Central memory CD8-positive, alpha-beta T cell (primary cell): ENCODE results near the gene HS3ST3A1.
"Not testable (repeated sequence)": the region's sequence is repeated elsewhere in the genome, so short reads cannot be mapped to it uniquely, and the experiment has no call there.

Experiments used
- ATAC-seq: fragments of 150-1000 bp; cut with Tn5 transposase; replicated peaks from 2 replicates; pipeline ENCODE4 v1.10.0; 2022; ENCODE audit warnings: mild to moderate bottlenecking, moderate FRiP score, moderate number of reproducible peaks; ENCODE audit not compliant: poor library complexity, severe bottlenecking; ENCODE audit errors: extremely low read depth
- DNase-seq, 2 donors: peaks; one replicate each; pipeline ENCODE4 v3.0.0; 2021; ENCODE audit warnings: low spot score in 2 of 2
- H3K27ac Mint-ChIP-seq: one replicate; pipeline ENCODE4 v1.8.0; 2022; ENCODE audit warnings: low read depth, mild to moderate bottlenecking, moderate library complexity, mixed read lengths
- H3K27me3 Mint-ChIP-seq: one replicate; pipeline ENCODE4 v1.8.0; 2022; ENCODE audit warnings: mixed read lengths
- H3K36me3 Mint-ChIP-seq: one replicate; pipeline ENCODE4 v1.8.0; 2022; ENCODE audit warnings: mild to moderate bottlenecking, moderate library complexity, mixed read lengths; ENCODE audit not compliant: insufficient read depth
- H3K4me1 Mint-ChIP-seq: one replicate; pipeline ENCODE4 v1.8.0; 2022; ENCODE audit warnings: mixed read lengths
- H3K4me3 Mint-ChIP-seq: one replicate; pipeline ENCODE4 v1.8.0; 2022; ENCODE audit warnings: mild to moderate bottlenecking, moderate library complexity, mixed read lengths
- H3K9me3 Mint-ChIP-seq: one replicate; pipeline ENCODE4 v1.8.0; 2022; ENCODE audit warnings: mixed read lengths

The HS3ST3A1 gene

GRCh38 chr17:13510062-13510461 lies 91.7 kb downstream of the HS3ST3A1 start:
- no peak overlapping the region for H3K4me3 Mint-ChIP-seq
- peaks cover 15% of the 10 kb centered on the region for H3K27me3 Mint-ChIP-seq

GRCh38 chr17:13509527-13509926 lies 92.2 kb downstream of the HS3ST3A1 start:
- ATAC-seq (no peak), DNase-seq (no peak)
- Mint-ChIP-seq H3K9me3 (no peaks in the 10 kb centered on the region), H3K4me1 (no peaks in the 10 kb centered on the region), H3K27ac (no peak overlapping the region), H3K36me3 (peaks cover 2% of the 10 kb centered on the region), H3K4me3 (no peak overlapping the region), H3K27me3 (peaks cover 19% of the 10 kb centered on the region)

More at GRCh38 chr17:13510062-13510461, 91.7 kb downstream of the HS3ST3A1 start:
- Mint-ChIP-seq H3K36me3 (peaks cover 2% of the 10 kb centered on the region), H3K27ac (no peak overlapping the region), H3K9me3 (no peaks in the 10 kb centered on the region), H3K4me1 (no peaks in the 10 kb centered on the region)
- ATAC-seq (no peak), DNase-seq (no peak)

- no peak for ATAC-seq
- no peak for DNase-seq
- Mint-ChIP-seq H3K27me3 (peaks cover 19% of the 10 kb centered on the region), H3K36me3 (peaks cover 2% of the 10 kb centered on the region), H3K4me1 (no peaks in the 10 kb centered on the region), H3K9me3 (no peaks in the 10 kb centered on the region), H3K4me3 (no peak overlapping the region), H3K27ac (no peak overlapping the region)
These were observed 92.8 kb downstream of the HS3ST3A1 start for GRCh38 chr17:13508896-13509295.

GRCh38 chr17:13503526-13503925 lies 98.2 kb downstream of the HS3ST3A1 start:
- Mint-ChIP-seq H3K27ac (no peak overlapping the region), H3K27me3 (peaks cover 20% of the 10 kb centered on the region), H3K9me3 (no peaks in the 10 kb centered on the region), H3K4me1 (no peaks in the 10 kb centered on the region), H3K4me3 (no peak overlapping the region), H3K36me3 (peaks cover 2% of the 10 kb centered on the region)
- ATAC-seq (no peak), DNase-seq (no peak)

GRCh38 chr17:13502263-13502662 lies 99.5 kb downstream of the HS3ST3A1 start:
- ATAC-seq = no peak
- peaks cover 20% of the 10 kb centered on the region for H3K27me3 Mint-ChIP-seq
- peaks cover 2% of the 10 kb centered on the region for H3K36me3 Mint-ChIP-seq
- DNase-seq = no peak
- no peaks in the 10 kb centered on the region for H3K4me1 Mint-ChIP-seq
- H3K4me3 Mint-ChIP-seq = no peak overlapping the region
- H3K9me3 Mint-ChIP-seq = no peaks in the 10 kb centered on the region
- no peak overlapping the region for H3K27ac Mint-ChIP-seq

GRCh38 chr17:13500947-13501346 lies 100.8 kb downstream of the HS3ST3A1 start:
- Mint-ChIP-seq H3K27ac (no peak overlapping the region), H3K4me3 (no peak overlapping the region), H3K4me1 (no peaks in the 10 kb centered on the region), H3K36me3 (peaks cover 2% of the 10 kb centered on the region), H3K9me3 (no peaks in the 10 kb centered on the region), H3K27me3 (peaks cover 20% of the 10 kb centered on the region)
- no peak for DNase-seq
- ATAC-seq = no peak

GRCh38 chr17:13498184-13498583 lies 103.5 kb downstream of the HS3ST3A1 start:
- H3K27me3 Mint-ChIP-seq = peaks cover 12% of the 10 kb centered on the region
- no peak overlapping the region for H3K27ac Mint-ChIP-seq
- H3K4me3 Mint-ChIP-seq = no peak overlapping the region

GRCh38 chr17:13496553-13497056 lies 105.1 kb downstream of the HS3ST3A1 start:
- not testable (repeated sequence) for H3K4me3 Mint-ChIP-seq, ATAC-seq, H3K36me3 Mint-ChIP-seq, DNase-seq, H3K4me1 Mint-ChIP-seq, H3K9me3 Mint-ChIP-seq, H3K27ac Mint-ChIP-seq
- H3K27me3 Mint-ChIP-seq = peaks cover 22% of the 10 kb centered on the region

More at GRCh38 chr17:13498184-13498583, 103.5 kb downstream of the HS3ST3A1 start:
- ATAC-seq (no peak), DNase-seq (no peak)
- Mint-ChIP-seq H3K9me3 (no peaks in the 10 kb centered on the region), H3K36me3 (no peaks in the 10 kb centered on the region), H3K4me1 (no peaks in the 10 kb centered on the region)

GRCh38 chr17:13495423-13495822 lies 106.3 kb downstream of the HS3ST3A1 start:
- ATAC-seq = no peak
- H3K9me3 Mint-ChIP-seq = no peaks in the 10 kb centered on the region
- H3K4me3 Mint-ChIP-seq = no peak overlapping the region

GRCh38 chr17:13492737-13493122 lies 109.0 kb downstream of the HS3ST3A1 start:
- no peak for DNase-seq
- no peak for ATAC-seq
- Mint-ChIP-seq H3K9me3 (no peaks in the 10 kb centered on the region), H3K27ac (no peak overlapping the region), H3K27me3 (peaks cover 28% of the 10 kb centered on the region), H3K4me1 (no peaks in the 10 kb centered on the region), H3K36me3 (no peaks in the 10 kb centered on the region), H3K4me3 (no peak overlapping the region)

More at GRCh38 chr17:13495423-13495822, 106.3 kb downstream of the HS3ST3A1 start:
- Mint-ChIP-seq H3K27ac (no peak overlapping the region), H3K4me1 (no peaks in the 10 kb centered on the region), H3K27me3 (peaks cover 16% of the 10 kb centered on the region), H3K36me3 (no peaks in the 10 kb centered on the region)
- DNase-seq = no peak

GRCh38 chr17:13491916-13492736 lies 109.6 kb downstream of the HS3ST3A1 start:
- no peak overlapping the region for H3K4me3 Mint-ChIP-seq
- H3K4me1 Mint-ChIP-seq = no peaks in the 10 kb centered on the region
- ATAC-seq (no peak), DNase-seq (no peak)
- H3K9me3 Mint-ChIP-seq = no peaks in the 10 kb centered on the region
- no peaks in the 10 kb centered on the region for H3K36me3 Mint-ChIP-seq
- H3K27ac Mint-ChIP-seq = no peak overlapping the region
- H3K27me3 Mint-ChIP-seq = peaks cover 34% of the 10 kb centered on the region

GRCh38 chr17:13491491-13491890 lies 110.2 kb downstream of the HS3ST3A1 start:
- DNase-seq (no peak), ATAC-seq (no peak)
- H3K4me3 Mint-ChIP-seq = no peak overlapping the region
- no peaks in the 10 kb centered on the region for H3K4me1 Mint-ChIP-seq
- no peaks in the 10 kb centered on the region for H3K9me3 Mint-ChIP-seq
- no peak overlapping the region for H3K27ac Mint-ChIP-seq
- H3K36me3 Mint-ChIP-seq = no peaks in the 10 kb centered on the region
- peaks cover 40% of the 10 kb centered on the region for H3K27me3 Mint-ChIP-seq

GRCh38 chr17:13490906-13491482 lies 110.7 kb downstream of the HS3ST3A1 start:
- Mint-ChIP-seq H3K27me3 (peaks cover 41% of the 10 kb centered on the region), H3K36me3 (no peaks in the 10 kb centered on the region), H3K9me3 (no peaks in the 10 kb centered on the region), H3K4me3 (no peak overlapping the region), H3K4me1 (no peaks in the 10 kb centered on the region), H3K27ac (no peak overlapping the region)
- DNase-seq (no peak), ATAC-seq (no peak)
